Right ventricle myocardium inferior (tissue), 1 donor: ENCODE data around the gene NR5A1. TPM values are rescaled to one million over a fixed set of nuclear protein-coding genes. Genes with fewer than 3 reads are reported as not detected.

Experiments
- ATAC-seq: fragments of 200-7000 bp; cut with Tn5 transposase; one replicate; pipeline ENCODE4 v1.9.1; 2020; ENCODE audit warnings: mild to moderate bottlenecking, moderate library complexity
- DNase-seq: peaks from one replicate; pipeline ENCODE4 v3.0.0; 2021; ENCODE audit errors: missing footprints
- intact Hi-C: fragments of 100-400 bp; cut with DNase I; formaldehyde crosslinking; loops from one replicate; pipeline ENCODE4 v1.11.0; 2022
- total RNA-seq: library from RNA; stranded (reverse); fragmentation: NEBNext Ultra II Directional; extraction: Animal tissue kit (Norgen Biotek cat#: 25700); gene quantifications from one replicate; pipeline ENCODE4 v1.2.1, GENCODE V29; 2021
- donor health status: DM: no; HTN: yes; CAD: no; lungs with severe emphysema.

NR5A1 gene
- total RNA-seq, 1 donor from 2014 or later, result not detected

- intact Hi-C loops, result no loop called here
- ATAC-seq (no peak), DNase-seq (peak; percentile 49)
Measured at GRCh38 chr9:124501771-124502320, 5.4 kb downstream of the NR5A1 start.

- intact Hi-C loops, result no loop called here
- ATAC-seq (no peak), DNase-seq (peak; percentile 35)
Measured at GRCh38 chr9:124500796-124501611, 6.2 kb downstream of the NR5A1 start.

DNA sequence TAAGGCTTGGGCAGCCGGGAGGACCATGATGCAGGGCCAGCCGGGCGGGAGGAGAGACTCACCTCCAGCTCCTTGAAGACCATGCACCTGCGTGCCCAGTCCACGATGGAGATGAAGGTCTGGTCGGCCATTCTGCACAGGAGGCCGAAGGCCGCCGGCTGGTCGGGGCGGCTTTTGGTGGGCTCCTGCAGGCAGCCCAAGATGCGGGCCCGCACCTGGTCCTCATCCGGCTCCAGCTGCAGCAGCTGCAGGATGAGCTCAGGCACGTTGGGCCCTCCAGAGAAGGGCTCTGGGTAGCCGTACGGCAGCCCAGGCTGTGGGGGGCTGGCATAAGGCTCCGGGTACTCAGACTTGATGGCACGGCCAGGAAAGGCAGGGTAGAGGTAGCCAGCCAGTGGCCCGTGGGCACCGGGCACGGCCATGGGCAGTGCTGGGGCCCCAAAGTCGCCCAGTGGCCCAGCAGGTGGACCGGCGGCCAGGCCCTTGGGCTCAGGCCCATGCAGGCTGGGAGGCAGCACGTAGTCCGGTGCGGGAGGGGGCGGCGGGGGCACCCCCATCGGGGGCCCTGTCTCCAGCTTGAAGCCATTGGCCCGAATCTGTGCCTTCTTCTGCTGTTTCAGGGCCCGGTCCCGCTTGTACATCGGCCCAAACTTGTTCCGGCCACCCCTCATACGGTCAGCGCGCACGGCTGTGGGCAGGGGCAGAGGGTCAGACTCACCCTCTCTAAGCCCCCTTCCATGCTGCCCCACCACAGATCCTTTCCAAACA is 7.0 kb downstream of the NR5A1 start:
- peak; percentile 72 for DNase-seq
- intact Hi-C loops, result no loop called here
- ATAC-seq, result no peak

DNA sequence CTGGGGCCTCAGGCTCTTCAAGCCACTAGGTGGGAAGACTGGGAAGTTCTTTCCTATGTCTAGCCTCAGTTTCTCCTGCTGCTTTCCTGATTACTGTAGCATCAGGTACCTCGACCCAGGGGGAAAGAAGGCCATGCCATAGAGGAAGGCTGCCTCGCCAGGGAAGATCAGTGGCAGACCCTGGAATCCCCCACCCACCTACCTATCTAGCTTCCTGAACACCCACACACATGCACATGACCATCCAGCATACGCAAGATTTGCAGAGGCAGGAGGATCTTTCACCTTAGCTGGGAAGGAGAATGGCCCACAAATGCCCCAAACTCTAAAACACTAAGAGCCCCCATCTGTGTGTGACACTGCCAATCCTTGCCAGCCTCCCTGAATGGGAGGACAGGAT is 8.0 kb downstream of the NR5A1 start:
- no peak for ATAC-seq
- no peak for DNase-seq
- intact Hi-C loops, result no loop called here

- peak; percentile 47 for DNase-seq
- ATAC-seq, result no peak
- intact Hi-C loops, result no loop called here
Measured at GRCh38 chr9:124498499-124499146, 8.6 kb downstream of the NR5A1 start.

DNA sequence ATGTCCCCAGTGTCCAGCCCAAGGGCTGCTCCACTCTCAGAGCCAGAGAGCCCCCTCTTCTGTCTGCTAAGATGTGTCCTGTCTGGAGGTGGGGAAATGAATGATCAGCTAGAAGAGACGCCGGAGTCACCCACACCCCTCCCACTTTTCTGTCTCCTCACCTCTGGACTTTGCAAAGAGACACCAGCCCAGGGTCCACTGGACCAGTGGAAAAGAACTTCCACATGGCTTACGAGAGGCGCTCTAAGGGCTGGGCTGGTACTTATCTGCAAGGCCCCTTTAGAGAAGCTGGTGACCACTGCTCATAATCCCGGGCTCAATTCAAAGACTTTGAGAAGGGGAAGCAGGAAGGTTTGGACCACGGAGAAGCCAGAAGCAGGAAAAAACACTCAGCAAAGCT is 9.2 kb downstream of the NR5A1 start:
- intact Hi-C loops, result no loop called here
- DNase-seq (peak; percentile 33), ATAC-seq (no peak)

DNA sequence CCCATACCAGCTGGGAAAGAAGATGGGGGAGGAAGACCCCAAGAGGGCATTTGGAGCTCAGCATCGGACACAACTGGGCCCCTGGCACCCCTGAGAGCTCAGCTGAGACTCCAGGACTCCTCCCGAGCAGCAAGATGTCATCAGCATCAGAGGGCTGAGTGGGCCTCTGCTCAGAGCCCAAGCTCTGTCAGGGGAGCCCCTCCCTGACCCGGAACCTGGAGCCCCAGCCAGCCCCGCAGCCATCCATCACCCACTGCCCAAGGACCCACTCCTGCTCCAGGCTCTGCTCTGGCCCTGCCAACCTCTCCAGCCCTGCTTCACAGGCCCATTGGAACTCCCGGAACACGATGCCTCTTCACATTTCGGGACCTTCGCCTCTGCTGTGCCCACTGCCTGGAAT is 9.8 kb downstream of the NR5A1 start:
- no peak for ATAC-seq
- peak; percentile 22 for DNase-seq
- intact Hi-C loops, result no loop called here

DNA sequence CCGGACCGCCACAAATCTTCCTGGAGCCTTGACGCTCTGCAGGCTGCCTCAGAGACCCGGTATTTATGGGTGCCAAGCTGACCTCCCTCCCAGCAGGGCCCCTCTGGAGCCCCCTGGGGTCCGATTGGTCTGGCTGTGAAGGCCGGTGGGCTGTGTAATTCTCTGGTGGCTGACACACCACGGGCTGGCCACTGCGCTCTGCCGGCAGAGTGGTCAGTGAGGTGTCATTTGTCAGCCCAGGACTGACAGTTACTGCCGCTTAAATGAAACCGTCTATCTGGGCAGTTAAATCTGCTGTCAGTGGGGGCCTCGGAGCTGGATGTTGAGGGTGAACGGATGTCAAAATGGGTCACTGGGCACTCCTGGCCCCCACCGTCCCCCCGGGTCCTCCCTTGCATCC is 10.7 kb downstream of the NR5A1 start:
- intact Hi-C loops, result no loop called here
- ATAC-seq, result no peak
- no peak for DNase-seq

DNA sequence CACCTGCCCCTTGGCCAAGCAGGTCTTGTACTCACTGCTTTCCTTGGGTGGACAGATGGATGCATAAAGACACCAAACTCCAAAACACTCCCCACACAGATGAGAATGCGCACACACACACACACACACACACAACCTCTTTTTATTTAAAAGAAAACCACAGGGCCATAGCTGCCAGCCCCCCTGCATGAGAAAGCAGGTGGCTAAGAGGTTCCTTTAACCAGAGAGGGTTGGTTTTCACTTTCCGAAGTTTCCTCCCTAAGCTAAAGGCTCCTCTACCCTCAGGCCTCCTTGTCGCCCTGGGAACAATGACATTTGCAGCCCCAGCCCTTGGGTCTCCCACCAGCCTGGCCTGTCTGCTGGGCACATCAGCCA is 11.1 kb downstream of the NR5A1 start:
- no peak for ATAC-seq
- no peak for DNase-seq
- intact Hi-C loops, result no loop called here

DNA sequence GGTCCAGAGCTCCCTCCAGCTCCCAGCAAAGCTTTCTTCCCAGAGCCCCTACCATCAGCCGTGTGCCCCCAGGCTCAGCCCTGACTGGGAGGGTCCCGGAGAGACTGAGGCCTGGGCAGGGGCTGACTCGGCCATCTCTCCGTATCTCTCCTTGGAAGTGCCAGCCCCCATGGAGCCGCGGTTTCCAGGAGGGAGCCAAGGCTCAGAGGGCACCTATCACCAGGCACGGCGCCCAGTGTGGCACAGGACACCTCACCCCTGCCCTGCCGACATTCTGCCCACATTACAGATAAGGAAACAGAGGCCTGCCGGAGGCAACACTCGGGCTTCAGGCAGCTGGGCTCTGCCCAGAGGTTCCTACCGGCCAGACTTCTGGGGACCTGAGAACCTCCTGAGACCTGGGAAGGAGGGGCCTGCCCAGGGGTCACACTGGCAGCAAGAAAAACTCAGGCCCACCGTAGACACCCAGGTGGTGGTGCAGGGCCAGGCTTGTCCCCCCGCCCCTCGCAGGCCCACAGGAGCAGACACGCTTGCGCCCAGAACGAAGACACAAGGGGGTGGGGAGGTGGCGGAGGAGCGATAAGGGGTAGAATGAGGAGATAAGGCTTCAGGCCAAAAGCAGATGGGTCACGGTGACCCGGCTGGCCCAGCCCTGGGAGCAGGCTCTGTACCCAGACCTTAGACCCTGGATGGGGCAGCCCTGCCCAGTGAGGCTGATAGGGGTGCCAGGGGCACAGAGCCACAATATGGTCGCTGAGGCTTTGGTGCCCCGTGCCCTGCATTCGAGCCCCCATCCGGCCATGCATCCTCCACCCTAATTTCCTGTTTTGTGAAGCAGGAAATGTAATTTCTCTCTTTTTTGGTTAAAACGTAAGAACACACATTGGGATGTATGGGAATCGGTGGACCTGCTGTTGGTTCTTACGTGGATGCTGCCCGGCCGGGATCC is 11.8 kb downstream of the NR5A1 start:
- DNase-seq (peak; percentile 68), ATAC-seq (no peak)
- intact Hi-C loops, result no loop called here

GRCh38 chr9:124493794-124494479 is 13.3 kb downstream of the NR5A1 start:
- ATAC-seq (no peak), DNase-seq (no peak)
- intact Hi-C loops, result no loop called here

DNA sequence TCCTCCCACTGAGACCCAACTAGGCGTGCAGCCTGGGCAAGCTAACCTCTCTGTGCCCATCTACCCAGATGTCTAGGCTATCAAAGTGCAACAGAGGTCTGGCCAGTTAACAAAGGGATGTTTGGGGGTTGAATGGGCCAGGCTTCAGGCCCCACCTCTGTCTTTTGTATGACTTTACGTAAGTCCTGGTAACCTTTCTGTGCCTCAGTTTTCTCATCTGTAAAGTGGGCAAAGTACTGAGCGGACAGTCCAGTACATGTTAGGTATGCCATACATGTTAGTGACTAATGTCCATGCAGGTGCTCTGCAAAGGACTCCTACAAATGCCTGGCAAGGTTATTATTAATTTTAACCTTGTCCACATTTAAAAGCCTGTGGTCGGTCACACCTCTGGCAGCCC is 14.0 kb downstream of the NR5A1 start:
- DNase-seq (no peak), ATAC-seq (no peak)
- intact Hi-C loops, result no loop called here

DNA sequence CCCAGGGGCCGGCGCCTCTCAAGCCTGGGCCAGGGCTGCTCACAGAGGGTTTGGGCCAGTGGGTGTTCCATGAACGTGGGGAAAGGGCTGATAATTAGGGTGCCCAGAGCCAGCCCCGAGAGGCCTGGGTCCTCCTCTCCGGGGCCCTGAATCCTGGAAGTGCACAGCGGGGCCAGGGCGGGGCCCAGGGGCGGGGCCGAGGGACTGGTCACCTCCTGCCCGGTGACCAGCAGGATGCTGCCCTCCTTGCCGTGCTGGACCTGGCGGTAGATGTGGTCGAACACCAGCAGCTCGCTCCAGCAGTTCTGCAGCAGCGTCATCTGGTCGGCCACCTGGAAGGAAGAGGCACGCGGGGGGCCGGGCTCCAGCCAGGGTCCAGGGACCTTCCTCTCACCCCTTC is 14.4 kb downstream of the NR5A1 start:
- no peak for ATAC-seq
- intact Hi-C loops, result no loop called here
- peak; percentile 37 for DNase-seq

- DNase-seq (peak; percentile 61), ATAC-seq (no peak)
- intact Hi-C loops, result no loop called here
Measured at GRCh38 chr9:124491049-124491975, 15.9 kb downstream of the NR5A1 start.

DNA sequence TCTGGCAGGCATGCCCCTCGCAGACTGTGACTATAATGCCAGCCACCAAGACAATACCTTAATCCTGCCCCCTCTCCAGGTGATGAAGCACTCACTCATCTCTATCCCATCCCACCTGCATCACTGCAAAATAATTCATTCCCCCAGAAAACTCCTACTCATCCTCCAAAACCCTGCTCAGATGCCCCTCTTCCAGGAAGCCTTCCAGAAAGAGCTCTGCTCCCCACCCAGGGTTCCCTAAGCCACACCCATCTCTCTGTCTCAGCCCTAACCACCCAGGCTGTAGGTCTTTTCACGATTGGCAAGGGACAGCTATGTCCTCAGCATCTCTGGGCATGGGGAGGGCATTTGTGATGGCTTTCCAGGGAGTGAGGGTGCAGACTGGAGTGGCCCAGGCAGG is 17.2 kb downstream of the NR5A1 start:
- intact Hi-C loops, result no loop called here
- ATAC-seq (no peak), DNase-seq (no peak)

DNA sequence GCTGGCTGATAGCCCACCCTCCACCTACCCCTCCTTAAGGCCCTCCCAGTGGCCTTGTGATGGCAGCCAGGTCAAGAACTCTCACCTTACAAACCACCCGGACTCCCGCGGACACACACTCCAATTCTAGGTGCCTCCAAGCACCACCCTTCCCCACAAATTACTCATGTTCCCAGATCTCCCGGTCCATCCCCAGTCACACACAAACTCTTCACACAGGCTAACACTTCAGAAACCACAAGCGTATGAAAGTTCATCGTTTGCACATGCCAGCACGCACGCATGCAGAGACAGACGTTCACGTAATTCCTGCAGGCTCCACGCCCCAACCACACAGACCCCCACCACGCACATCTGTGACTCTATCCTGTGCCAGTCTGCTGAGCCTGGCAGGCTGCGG is 18.0 kb downstream of the NR5A1 start:
- DNase-seq, result peak; percentile 18
- intact Hi-C loops, result no loop called here
- ATAC-seq, result no peak

GRCh38 chr9:124488641-124489210 is 18.5 kb downstream of the NR5A1 start:
- ATAC-seq, result no peak
- intact Hi-C loops, result no loop called here
- peak; percentile 39 for DNase-seq
